Caco-2 (cell line): ENCODE data around the gene CYS1. TPM values are rescaled to one million over a fixed set of nuclear protein-coding genes. Genes with fewer than 3 reads are reported as not detected.
"Not testable (repeated sequence)": the region's sequence is repeated elsewhere in the genome, so short reads cannot be mapped to it uniquely, and the experiment has no call there.

Experiments
- BruUV-seq: library from RNA; stranded (reverse); fragments of 400-500 nt; replicated peaks from 2 replicates; lab custom pipeline; 2021; lab: Mats Ljungman, UMichigan
- CTCF ChIA-PET: fragments of 300-600 bp; sonication (Branson Sonifier 250); formaldehyde crosslinking; loops from one replicate; lab custom pipeline; 2022; ENCODE audit warnings: antibody characterized with exemption; lab: Charles Lee
- POLR2A ChIA-PET: fragments of 300-600 bp; sonication (Branson Sonifier 250); formaldehyde crosslinking; loops from one replicate; lab custom pipeline; 2022; ENCODE audit warnings: antibody characterized with exemption; lab: Charles Lee
- DNase-seq, 2 experiments: peaks; one replicate each; pipeline versions ENCODE4 v3.0.0 to v3.0.0-alpha.2; 2020 to 2022
- H3K27me3 ChIP-seq: replicated peaks from 2 replicates; pipeline ENCODE4 v1.6.0; 2011; ENCODE audit warnings: low read length; ENCODE audit not compliant: control insufficient read depth, insufficient read depth
- H3K36me3 ChIP-seq: 2 replicates; pipeline ENCODE4 v1.5.1; 2011; ENCODE audit warnings: low read length; ENCODE audit not compliant: control insufficient read depth, insufficient read depth
- H3K4me1 ChIP-seq: fragments of 250-450 bp; sonication (Bioruptor Pico); 2 replicates; pipeline ENCODE4 v1.5.1; 2020; ENCODE audit warnings: mild to moderate bottlenecking
- H3K4me3 ChIP-seq: 2 replicates; pipeline ENCODE4 v1.5.1; 2011; ENCODE audit warnings: low read depth, mild to moderate bottlenecking, control low read depth, low read length
- H3K9me3 ChIP-seq: fragments of 250-450 bp; sonication (Bioruptor Pico); 2 replicates; pipeline ENCODE4 v1.5.1; 2020; ENCODE audit warnings: mild to moderate bottlenecking, moderate library complexity
- H3K27ac Mint-ChIP-seq: one replicate; pipeline ENCODE4 v1.8.0; 2022; ENCODE audit warnings: mixed read lengths; ENCODE audit not compliant: unreplicated experiment
- H3K27me3 Mint-ChIP-seq: one replicate; pipeline ENCODE4 v1.8.0; 2022; ENCODE audit warnings: mixed read lengths; ENCODE audit not compliant: insufficient read depth, unreplicated experiment
- H3K36me3 Mint-ChIP-seq: one replicate; pipeline ENCODE4 v1.8.0; 2022; ENCODE audit warnings: mild to moderate bottlenecking, mixed read lengths; ENCODE audit not compliant: insufficient read depth, unreplicated experiment
- H3K4me1 Mint-ChIP-seq: one replicate; pipeline ENCODE4 v1.8.0; 2022; ENCODE audit warnings: low read depth, mixed read lengths; ENCODE audit not compliant: unreplicated experiment
- H3K4me3 Mint-ChIP-seq: one replicate; pipeline ENCODE4 v1.8.0; 2022; ENCODE audit warnings: mild to moderate bottlenecking, moderate library complexity, mixed read lengths; ENCODE audit not compliant: unreplicated experiment
- H3K9me3 Mint-ChIP-seq: one replicate; pipeline ENCODE4 v1.8.0; 2022; ENCODE audit warnings: mixed read lengths; ENCODE audit not compliant: unreplicated experiment
- CTCF ChIP-seq, 2 experiments: fragments of 200-600 bp in 1 of 2; IDR thresholded peaks; 1 replicate in 1 of 2; 2 replicates in 1 of 2; pipeline versions ENCODE4 v1.5.1 to v1.8.0; 2011 to 2022; ENCODE audit warnings: antibody characterized with exemption in 1 of 2, control low read depth in 1 of 2, inconsistent platforms in 1 of 2, low read depth in 1 of 2, low read length in 1 of 2, mild to moderate bottlenecking in 1 of 2, moderate library complexity in 1 of 2; ENCODE audit not compliant: insufficient read depth in 1 of 2, severe bottlenecking in 1 of 2, unreplicated experiment in 1 of 2
- intact Hi-C: fragments of 100-400 bp; cut with micrococcal nuclease; formaldehyde crosslinking; loops from one replicate; pipeline ENCODE4 v1.10.0; 2022; ENCODE audit not compliant: unreplicated experiment
- total RNA-seq: library from RNA; stranded (reverse); gene quantifications from 2 replicates; pipeline ENCODE4 v1.2.3, GENCODE V29; 2022

The CYS1 gene
- total RNA-seq, 1 experiment from 2014 or later, result 1.4 TPM

DNA sequence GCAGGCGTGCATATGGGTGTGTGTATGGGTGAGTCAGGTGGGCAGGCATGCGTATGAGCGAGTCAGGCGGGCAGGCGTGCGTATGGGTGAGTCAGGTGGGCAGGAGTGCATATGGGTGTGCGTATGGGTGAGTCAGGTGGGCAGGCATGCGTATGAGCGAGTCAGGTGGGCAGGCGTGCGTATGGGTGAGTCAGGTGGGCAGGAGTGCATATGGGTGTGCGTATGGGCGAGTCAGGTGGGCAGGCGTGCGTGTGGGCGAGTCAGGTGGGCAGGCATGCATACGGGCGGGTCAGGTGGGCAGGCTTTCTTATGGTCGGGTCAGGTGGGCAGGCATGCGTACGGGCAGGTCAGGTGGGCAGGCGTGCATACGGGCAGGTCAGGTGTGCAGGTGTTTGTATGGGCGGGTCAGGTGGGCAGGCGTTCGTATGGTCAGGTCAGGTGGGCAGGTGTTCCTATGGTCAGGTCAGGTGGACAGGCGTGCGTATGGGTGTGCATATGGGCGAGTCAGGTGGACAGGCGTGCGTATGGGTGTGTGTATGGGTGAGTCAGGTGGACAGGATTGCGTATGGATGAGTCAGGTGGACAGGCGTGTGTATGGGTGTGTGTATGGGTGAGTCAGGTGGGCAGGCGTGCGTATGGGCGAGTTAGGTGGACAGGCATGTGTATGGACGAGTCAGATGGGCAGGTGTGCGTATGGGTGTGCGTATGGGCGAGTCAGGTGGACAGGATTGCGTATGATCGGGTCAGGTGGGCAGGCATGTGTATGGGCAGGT is 65.6 kb downstream of the CYS1 start:
- H3K4me1 Mint-ChIP-seq, result no peaks in the 10 kb centered on the region
- intact Hi-C loops, result no loop called here

DNA sequence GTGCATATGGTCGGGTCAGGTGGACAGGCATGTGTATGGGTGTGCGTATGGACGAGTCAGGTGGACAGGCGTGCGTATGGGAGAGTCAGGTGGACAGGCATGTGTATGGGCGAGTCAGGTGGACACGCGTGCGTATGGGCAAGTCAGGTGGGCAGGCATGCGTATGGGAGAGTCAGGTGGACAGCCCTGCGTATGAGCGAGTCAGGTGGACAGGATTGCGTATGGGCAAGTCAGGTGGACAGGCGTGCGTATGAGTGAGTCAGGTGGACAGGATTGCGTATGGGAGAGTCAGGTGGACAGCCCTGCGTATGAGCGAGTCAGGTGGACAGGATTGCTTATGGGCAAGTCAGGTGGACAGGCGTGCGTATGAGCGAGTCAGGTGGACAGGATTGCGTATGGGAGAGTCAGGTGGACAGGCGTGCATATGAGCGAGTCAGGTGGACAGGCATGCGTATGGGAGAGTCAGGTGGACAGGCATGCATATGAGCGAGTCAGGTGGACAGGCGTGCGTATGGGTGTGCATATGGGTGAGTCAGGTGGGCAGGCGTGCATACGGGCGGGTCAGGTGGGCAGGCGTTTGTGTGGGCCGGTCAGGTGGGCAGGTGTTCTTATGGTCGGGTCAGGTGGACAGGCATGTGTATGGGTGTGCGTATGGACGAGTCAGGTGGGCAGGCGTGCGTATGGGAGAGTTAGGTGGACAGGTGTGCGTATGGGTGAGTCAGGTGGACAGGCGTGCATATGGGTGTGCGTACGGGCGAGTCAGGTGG is 66.4 kb downstream of the CYS1 start:
- H3K4me1 Mint-ChIP-seq, intact Hi-C loops, H3K4me1 ChIP-seq, H3K36me3 ChIP-seq, H3K9me3 ChIP-seq, H3K27me3 Mint-ChIP-seq, POLR2A ChIA-PET, DNase-seq, H3K9me3 Mint-ChIP-seq, H3K4me3 ChIP-seq, CTCF ChIA-PET, H3K27ac Mint-ChIP-seq, H3K4me3 Mint-ChIP-seq, BruUV-seq, H3K27me3 ChIP-seq, H3K36me3 Mint-ChIP-seq: not testable (repeated sequence)

More for the DNA sequence above, 65.6 kb downstream of the CYS1 start:
- H3K4me3 Mint-ChIP-seq, result no peak overlapping the region
- peak in 1 of 2 experiments; percentile 34 for DNase-seq
- H3K4me3 ChIP-seq, result no peak overlapping the region
- H3K27me3 Mint-ChIP-seq, result no peaks in the 10 kb centered on the region
- H3K27me3 ChIP-seq, result no peaks in the 10 kb centered on the region
- H3K27ac Mint-ChIP-seq, result no peak overlapping the region
- no peaks in the 10 kb centered on the region for H3K36me3 ChIP-seq
- no TSS peak for BruUV-seq
- H3K4me1 ChIP-seq, result no peaks in the 10 kb centered on the region
- TF ChIP-seq CTCF (IDR thresholded peaks at IDR 0.05; ENCODE audit: insufficient read depth in 1 of 2, low read depth in 1 of 2, low read length in 1 of 2, severe bottlenecking in 1 of 2, unreplicated experiment in 1 of 2), result no peak
- H3K9me3 ChIP-seq, result no peaks in the 10 kb centered on the region
- CTCF ChIA-PET, result no interaction called here
- no peaks in the 10 kb centered on the region for H3K9me3 Mint-ChIP-seq
- POLR2A ChIA-PET, result no interaction called here
- H3K36me3 Mint-ChIP-seq, result no peaks in the 10 kb centered on the region

DNA sequence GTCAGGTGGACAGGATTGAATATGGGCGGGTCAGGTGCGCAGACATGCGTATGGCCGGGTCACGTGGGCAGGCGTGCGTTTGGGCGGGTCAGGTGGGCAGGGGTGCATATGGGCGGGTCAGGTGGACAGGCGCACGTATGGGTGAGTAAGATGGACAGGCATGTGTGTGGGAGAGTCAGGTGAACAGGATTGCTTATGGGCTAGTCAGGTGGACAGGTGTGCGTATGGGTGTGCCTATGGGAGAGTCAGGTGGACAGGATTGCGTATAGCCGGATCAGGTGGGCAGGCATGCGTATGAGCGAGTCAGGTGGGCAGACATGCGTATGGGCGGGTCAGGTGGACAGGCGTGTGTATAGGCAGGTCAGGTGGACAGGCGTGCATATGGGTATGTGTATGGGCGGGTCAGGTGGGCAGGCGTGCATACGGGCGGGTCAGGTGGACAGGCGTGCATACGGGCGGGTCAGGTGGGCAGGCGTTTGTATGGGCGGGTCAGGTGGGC is 67.2 kb downstream of the CYS1 start:
- no peaks in the 10 kb centered on the region for H3K4me1 Mint-ChIP-seq
- no peak for TF ChIP-seq CTCF (IDR thresholded peaks at IDR 0.05; ENCODE audit: insufficient read depth in 1 of 2, low read depth in 1 of 2, low read length in 1 of 2, severe bottlenecking in 1 of 2, unreplicated experiment in 1 of 2)
- no peaks in the 10 kb centered on the region for H3K9me3 Mint-ChIP-seq
- no peaks in the 10 kb centered on the region for H3K27me3 Mint-ChIP-seq
- Histone ChIP-seq H3K27me3 (no peaks in the 10 kb centered on the region), H3K36me3 (no peaks in the 10 kb centered on the region), H3K4me1 (no peaks in the 10 kb centered on the region), H3K9me3 (no peaks in the 10 kb centered on the region), H3K4me3 (no peak overlapping the region)
- no TSS peak for BruUV-seq
- DNase-seq, result peak in 1 of 2 experiments; percentile 38
- CTCF ChIA-PET, result no interaction called here
- intact Hi-C loops, result no loop called here
- H3K4me3 Mint-ChIP-seq, result no peak overlapping the region
- POLR2A ChIA-PET, result no interaction called here
- H3K36me3 Mint-ChIP-seq, result no peaks in the 10 kb centered on the region
- H3K27ac Mint-ChIP-seq, result no peak overlapping the region

GRCh38 chr2:10012366-10012962 is 67.7 kb downstream of the CYS1 start:
- peak in 1 of 2 experiments; percentile 28 for DNase-seq
- CTCF ChIA-PET, result not testable (repeated sequence)

DNA sequence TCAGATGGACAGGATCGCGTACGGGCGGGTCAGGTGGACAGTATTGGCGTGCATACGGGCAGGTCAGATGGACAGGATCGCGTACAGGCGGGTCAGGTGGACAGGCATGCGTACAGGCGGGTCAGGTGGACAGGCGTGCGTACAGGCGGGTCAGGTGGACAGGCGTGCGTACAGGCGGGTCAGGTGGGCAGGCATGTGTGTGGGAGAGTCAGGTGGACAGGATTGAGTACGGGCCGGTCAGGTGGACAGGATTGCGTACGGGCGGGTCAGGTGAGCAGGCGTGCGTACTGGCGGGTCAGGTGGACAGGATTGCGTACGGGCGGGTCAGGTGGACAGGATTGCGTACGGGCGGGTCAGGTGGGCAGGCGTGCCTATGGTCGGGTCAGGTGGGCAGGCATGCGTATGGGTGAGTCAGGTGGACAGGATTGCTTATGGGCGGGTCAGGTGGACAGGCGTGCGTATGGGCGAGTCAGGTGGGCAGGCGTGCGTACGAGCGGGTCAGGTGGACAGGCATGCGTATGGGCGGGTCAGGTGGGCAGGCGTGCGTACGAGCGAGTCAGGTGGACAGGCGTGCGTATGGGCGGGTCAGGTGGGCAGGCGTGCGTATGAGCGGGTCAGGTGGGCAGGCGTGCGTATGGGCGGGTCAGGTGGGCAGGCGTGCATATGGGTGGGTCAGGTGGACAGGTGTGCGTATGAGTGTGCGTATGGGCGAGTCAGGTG is 68.4 kb downstream of the CYS1 start:
- H3K4me3 Mint-ChIP-seq, H3K4me1 ChIP-seq, H3K27ac Mint-ChIP-seq, intact Hi-C loops, DNase-seq, H3K4me1 Mint-ChIP-seq, H3K27me3 Mint-ChIP-seq, H3K36me3 ChIP-seq, BruUV-seq, H3K36me3 Mint-ChIP-seq, H3K27me3 ChIP-seq, H3K9me3 Mint-ChIP-seq, H3K9me3 ChIP-seq, CTCF ChIA-PET, H3K4me3 ChIP-seq, POLR2A ChIA-PET: not testable (repeated sequence)

More at GRCh38 chr2:10012366-10012962, 67.7 kb downstream of the CYS1 start:
- H3K9me3 Mint-ChIP-seq, BruUV-seq, H3K27ac Mint-ChIP-seq, H3K4me1 Mint-ChIP-seq, H3K4me1 ChIP-seq, H3K36me3 ChIP-seq, H3K9me3 ChIP-seq, H3K36me3 Mint-ChIP-seq, H3K4me3 Mint-ChIP-seq, H3K27me3 ChIP-seq, H3K4me3 ChIP-seq, POLR2A ChIA-PET, intact Hi-C loops, H3K27me3 Mint-ChIP-seq: not testable (repeated sequence)
